ENCODE data around the gene RNF157.

Gene RNF157

GRCh38 chr17:76267051-76267576 is 26.8 kb upstream of the RNF157 start:
- Histone ChIP-seq H3K27ac (replicated peaks) (peak overlapping the region; percentile 75), H3K27me3 (ENCODE audit: insufficient read depth, poor library complexity, severe bottlenecking) (no peaks in the 10 kb centered on the region), H3K4me3 (replicated peaks; ENCODE audit: insufficient read depth, low read length) (peak overlapping the region; percentile 84)
- TF ChIP-seq REST (IDR thresholded peaks at IDR 0.05; ENCODE audit: insufficient replicate concordance, low read depth): no peak
- TF ChIP-seq SPI1 (IDR thresholded peaks at IDR 0.05; ENCODE audit: borderline replicate concordance, low read depth): no peak
- TF ChIP-seq POLR2AphosphoS5 (IDR thresholded peaks at IDR 0.05; ENCODE audit: low read depth): no peak
- TF ChIP-seq CTCF (IDR thresholded peaks at IDR 0.05; ENCODE audit: insufficient read depth, low read length): no peak
- TF ChIP-seq GABPA (IDR thresholded peaks at IDR 0.05; ENCODE audit: low read depth): no peak
- DNase-seq (ENCODE audit: low read depth in 1 of 2, low spot score in 1 of 2): no peak

- Histone ChIP-seq H3K4me3 (replicated peaks; ENCODE audit: insufficient read depth, low read length) (peak overlapping the region; percentile 84), H3K27me3 (ENCODE audit: insufficient read depth, poor library complexity, severe bottlenecking) (no peaks in the 10 kb centered on the region), H3K27ac (replicated peaks) (peak overlapping the region; percentile 75)
- TF ChIP-seq CTCF (IDR thresholded peaks at IDR 0.05; ENCODE audit: insufficient read depth, low read length) (no peak), POLR2AphosphoS5 (IDR thresholded peaks at IDR 0.05; ENCODE audit: low read depth) (no peak), GABPA (IDR thresholded peaks at IDR 0.05; ENCODE audit: low read depth) (no peak), SPI1 (IDR thresholded peaks at IDR 0.05; ENCODE audit: borderline replicate concordance, low read depth) (no peak), REST (IDR thresholded peaks at IDR 0.05; ENCODE audit: insufficient replicate concordance, low read depth) (no peak)
- peak in 1 of 2 experiments; percentile 39 for DNase-seq (ENCODE audit: low read depth in 1 of 2, low spot score in 1 of 2)
Observed at GRCh38 chr17:76266244-76266938, 26.1 kb upstream of the RNF157 start.

- H3K4me3 ChIP-seq (replicated peaks; ENCODE audit: insufficient read depth, low read length): peak overlapping the region; percentile 84
- DNase-seq (ENCODE audit: low read depth in 1 of 2, low spot score in 1 of 2): peak in 1 of 2 experiments; percentile 42
- peak overlapping the region; percentile 75 for H3K27ac ChIP-seq (replicated peaks)
- no peaks in the 10 kb centered on the region for H3K27me3 ChIP-seq (ENCODE audit: insufficient read depth, poor library complexity, severe bottlenecking)
- TF ChIP-seq POLR2AphosphoS5 (IDR thresholded peaks at IDR 0.05; ENCODE audit: low read depth) (peak; percentile 37; the same call in 1 of the 2 replicates), CTCF (IDR thresholded peaks at IDR 0.05; ENCODE audit: insufficient read depth, low read length) (no peak)
Observed at GRCh38 chr17:76265624-76266243, 25.4 kb upstream of the RNF157 start.

All from HL-60 (cell line).